MM.1S (cell line): ENCODE measurements around the gene DCUN1D1.

Experiments used
- CTCF ChIP-seq: fragments of 300-600 bp; sonication (generic); IDR thresholded peaks from 2 replicates; pipeline ENCODE4 v1.5.1; 2016; ENCODE audit warnings: antibody characterized with exemption, low read length, mixed read lengths
- EZH2 ChIP-seq: fragments of 300-600 bp; sonication (generic); optimal IDR thresholded peaks from 2 replicates; pipeline ENCODE3; 2017; ENCODE audit warnings: low read depth, mild to moderate bottlenecking, antibody characterized with exemption, low read length, mixed read lengths
- EZH2phosphoT487 ChIP-seq: fragments of 300-600 bp; sonication (generic); IDR thresholded peaks from 2 replicates; pipeline ENCODE4 v1.6.1; 2018; ENCODE audit warnings: antibody characterized with exemption, low read length

- TF ChIP-seq EZH2phosphoT487: no peak
- no peak for TF ChIP-seq CTCF
- TF ChIP-seq EZH2: no peak
These were observed 38.3 kb upstream of the DCUN1D1 start for GRCh38 chr3:183018421-183019192.
